Measurements from ENCODE around the gene TMEM150B. TPM values are rescaled to one million over a fixed set of nuclear protein-coding genes. Genes with fewer than 3 reads are reported as not detected.
A peak's percentile ranks its signal among the peaks of the same experiment; 100 is the strongest.

The TMEM150B gene
- polyA plus RNA-seq, 1 of the 3 experiments (the other 2 are of a cell fraction): not detected

DNA sequence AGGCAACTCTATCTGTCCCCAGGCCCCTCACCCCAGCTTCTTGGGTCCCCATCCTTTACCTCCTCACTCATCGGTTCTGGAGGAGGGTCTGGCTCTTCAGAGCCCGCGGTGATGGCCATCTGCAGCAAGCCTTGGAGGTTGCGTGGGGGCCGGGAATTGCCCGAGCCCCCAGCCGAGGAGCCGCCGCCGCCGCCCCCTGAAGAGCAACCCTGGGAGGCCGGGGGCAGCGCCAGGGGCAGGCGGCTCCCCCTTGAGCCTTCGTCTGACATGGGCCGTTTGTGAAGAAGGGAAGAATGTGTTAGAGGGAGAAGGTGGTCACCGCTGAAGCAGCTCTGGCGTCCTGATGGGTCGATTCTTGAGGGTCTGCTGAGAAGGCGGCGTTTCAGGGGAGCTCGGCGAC, 45.8 kb downstream of the TMEM150B start (continued):
- TF ChIP-seq RXRA (IDR thresholded peaks at IDR 0.05; ENCODE audit: borderline replicate concordance, low read depth): no peak

DNA sequence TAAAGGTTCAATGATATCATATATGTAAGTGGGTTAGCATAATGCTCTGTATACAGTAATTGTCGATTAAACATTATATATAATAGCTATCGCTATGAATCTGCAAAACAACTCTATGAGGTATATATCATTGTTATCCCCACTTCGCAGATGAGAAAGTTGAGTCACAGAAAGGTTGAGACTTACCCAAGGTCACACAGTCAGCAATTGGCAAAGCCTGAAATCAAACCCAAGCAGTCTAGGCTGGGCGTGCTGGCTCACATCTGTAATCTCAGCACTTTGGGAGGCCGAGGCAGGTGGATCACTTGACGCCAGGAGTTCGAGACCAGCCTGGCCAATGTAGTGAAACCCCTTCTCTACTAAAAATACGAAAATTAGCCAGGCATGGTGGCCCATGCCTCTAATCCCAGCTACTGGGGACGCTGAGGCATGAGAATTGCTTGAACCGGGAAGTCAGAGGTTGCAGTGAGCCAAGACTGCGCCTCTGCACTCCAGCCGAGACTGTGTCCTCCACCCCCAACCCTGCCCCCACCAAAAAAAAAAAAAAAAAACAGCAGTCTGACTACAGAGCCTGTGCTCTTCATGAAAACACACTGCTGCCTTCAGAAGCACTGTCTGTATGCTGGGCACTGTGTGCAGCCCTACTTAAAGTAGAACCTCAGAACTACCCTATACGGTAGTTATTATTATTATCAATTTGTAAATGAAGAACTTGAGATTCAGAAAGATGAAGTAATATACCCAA, 46.6 kb downstream of the TMEM150B start:
- Histone ChIP-seq H3K9me2 (no peaks in the 10 kb centered on the region), H2AFZ (ENCODE audit: low read depth) (no peak overlapping the region), H3K4me3 (ENCODE audit: low read depth in 2 of 2, low read length in 1 of 2) (peak overlapping the region; percentile 76 to 94; a peak in 3 of 4 replicates), H3K9ac (peak overlapping the region; percentile 73; the same call in 1 of the 2 replicates), H3F3A (replicated peaks; ENCODE audit: insufficient read depth) (peaks cover 13% of the 10 kb centered on the region), H3K79me2 (ENCODE audit: insufficient read depth) (peaks cover 6% of the 10 kb centered on the region; the same call in 1 of the 2 replicates), H4K20me1 (ENCODE audit: insufficient read depth) (no peaks in the 10 kb centered on the region), H3K4me2 (peak overlapping the region; percentile 83), H3K27ac (ENCODE audit: low read depth in 2 of 2, low read length in 1 of 2) (no peak overlapping the region; a peak in 2 of 4 replicates), H3K4me1 (ENCODE audit: control insufficient read depth in 1 of 2, insufficient read depth in 2 of 2, low read depth in 1 of 2, low read length in 1 of 2) (peaks cover 0 to 9% of the 10 kb centered on the region in 2 experiments; a peak in 1 of 4 replicates), H3K36me3 (replicated peaks in 1 of 2; ENCODE audit: control insufficient read depth in 1 of 2, insufficient read depth in 2 of 2, low read length in 1 of 2) (peaks cover 0 to 21% of the 10 kb centered on the region in 2 experiments), H3K9me3 (no peaks in the 10 kb centered on the region), H3K27me3 (ENCODE audit: insufficient read depth) (no peaks in the 10 kb centered on the region)
- no peak for DNase-seq
- 86% methylated on average over 10 of the region's 13 CpGs for WGBS (ENCODE audit: low lambda C conversion rate)
- ChIA-PET POLR2A (interaction anchor here (2.2 kb wide), 1 partner anchor 19 kb away, joined by 19 read pairs; the partner anchor contains the start of gene PPP6R1), CTCF (interaction anchor here (0.8 to 2.5 kb wide), 8 partner anchors 13 to 354 kb away, joined by 3 to 11 read pairs (median 6); partner anchors contain the start of genes PPP6R1 and TMEM238)
- TF ChIP-seq, protein P1, sequence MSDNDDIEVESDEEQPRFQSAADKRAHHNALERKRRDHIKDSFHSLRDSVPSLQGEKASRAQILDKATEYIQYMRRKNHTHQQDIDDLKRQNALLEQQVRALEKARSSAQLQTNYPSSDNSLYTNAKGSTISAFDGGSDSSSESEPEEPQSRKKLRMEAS (IDR thresholded peaks at IDR 0.05; ENCODE audit: low read depth): no peak
- TF ChIP-seq RAD21 (IDR thresholded peaks at IDR 0.05; ENCODE audit: low read length) (no peak), ELF1 (IDR thresholded peaks at IDR 0.05) (no peak), NRF1 (IDR thresholded peaks at IDR 0.05; ENCODE audit: low read depth, low read length) (no peak), FOXM1 (IDR thresholded peaks at IDR 0.05; ENCODE audit: low read depth) (no peak)
- TF ChIP-seq, protein P2, sequence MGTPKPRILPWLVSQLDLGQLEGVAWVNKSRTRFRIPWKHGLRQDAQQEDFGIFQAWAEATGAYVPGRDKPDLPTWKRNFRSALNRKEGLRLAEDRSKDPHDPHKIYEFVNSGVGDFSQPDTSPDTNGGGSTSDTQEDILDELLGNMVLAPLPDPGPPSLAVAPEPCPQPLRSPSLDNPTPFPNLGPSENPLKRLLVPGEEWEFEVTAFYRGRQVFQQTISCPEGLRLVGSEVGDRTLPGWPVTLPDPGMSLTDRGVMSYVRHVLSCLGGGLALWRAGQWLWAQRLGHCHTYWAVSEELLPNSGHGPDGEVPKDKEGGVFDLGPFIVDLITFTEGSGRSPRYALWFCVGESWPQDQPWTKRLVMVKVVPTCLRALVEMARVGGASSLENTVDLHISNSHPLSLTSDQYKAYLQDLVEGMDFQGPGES (IDR thresholded peaks at IDR 0.05; ENCODE audit: low read depth, low read length): no peak

DNA sequence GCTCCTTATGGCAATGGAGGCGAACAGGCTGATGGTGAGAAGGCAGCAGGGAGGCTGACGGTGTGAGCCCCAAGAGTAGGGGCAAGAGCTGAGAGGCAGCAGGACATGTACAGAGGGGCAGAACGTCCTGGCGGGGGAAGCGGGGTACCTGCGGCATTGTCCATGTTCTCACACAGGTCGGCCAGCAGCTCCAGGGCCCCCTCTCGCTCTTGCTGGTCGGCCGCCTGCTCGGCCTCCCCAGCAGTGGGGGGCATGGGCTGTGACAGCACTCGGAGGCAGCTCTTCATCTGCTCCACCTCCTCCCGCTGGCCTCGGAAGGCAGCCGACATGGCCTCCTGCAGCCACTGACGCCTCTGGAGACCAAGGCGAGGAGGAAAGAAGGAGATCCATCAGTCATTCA, 47.6 kb downstream of the TMEM150B start:
- Histone ChIP-seq H3K27ac (ENCODE audit: low read depth in 2 of 2, low read length in 1 of 2) (no peak overlapping the region), H3K4me1 (ENCODE audit: control insufficient read depth in 1 of 2, insufficient read depth in 2 of 2, low read depth in 1 of 2, low read length in 1 of 2) (peaks cover 0 to 4% of the 10 kb centered on the region in 2 experiments; a peak in 1 of 4 replicates), H3K4me2 (no peak overlapping the region), H4K20me1 (ENCODE audit: insufficient read depth) (no peaks in the 10 kb centered on the region), H3K79me2 (ENCODE audit: insufficient read depth) (peaks cover 6% of the 10 kb centered on the region; the same call in 1 of the 2 replicates), H3K9me3 (no peaks in the 10 kb centered on the region), H3F3A (replicated peaks; ENCODE audit: insufficient read depth) (peaks cover 13% of the 10 kb centered on the region), H3K36me3 (replicated peaks in 1 of 2; ENCODE audit: control insufficient read depth in 1 of 2, insufficient read depth in 2 of 2, low read length in 1 of 2) (peaks cover 0 to 24% of the 10 kb centered on the region in 2 experiments), H2AFZ (ENCODE audit: low read depth) (no peak overlapping the region), H3K9me2 (no peaks in the 10 kb centered on the region), H3K9ac (no peak overlapping the region), H3K4me3 (ENCODE audit: low read depth in 2 of 2, low read length in 1 of 2) (no peak overlapping the region), H3K27me3 (ENCODE audit: insufficient read depth) (no peaks in the 10 kb centered on the region)
- TF ChIP-seq, protein P3, sequence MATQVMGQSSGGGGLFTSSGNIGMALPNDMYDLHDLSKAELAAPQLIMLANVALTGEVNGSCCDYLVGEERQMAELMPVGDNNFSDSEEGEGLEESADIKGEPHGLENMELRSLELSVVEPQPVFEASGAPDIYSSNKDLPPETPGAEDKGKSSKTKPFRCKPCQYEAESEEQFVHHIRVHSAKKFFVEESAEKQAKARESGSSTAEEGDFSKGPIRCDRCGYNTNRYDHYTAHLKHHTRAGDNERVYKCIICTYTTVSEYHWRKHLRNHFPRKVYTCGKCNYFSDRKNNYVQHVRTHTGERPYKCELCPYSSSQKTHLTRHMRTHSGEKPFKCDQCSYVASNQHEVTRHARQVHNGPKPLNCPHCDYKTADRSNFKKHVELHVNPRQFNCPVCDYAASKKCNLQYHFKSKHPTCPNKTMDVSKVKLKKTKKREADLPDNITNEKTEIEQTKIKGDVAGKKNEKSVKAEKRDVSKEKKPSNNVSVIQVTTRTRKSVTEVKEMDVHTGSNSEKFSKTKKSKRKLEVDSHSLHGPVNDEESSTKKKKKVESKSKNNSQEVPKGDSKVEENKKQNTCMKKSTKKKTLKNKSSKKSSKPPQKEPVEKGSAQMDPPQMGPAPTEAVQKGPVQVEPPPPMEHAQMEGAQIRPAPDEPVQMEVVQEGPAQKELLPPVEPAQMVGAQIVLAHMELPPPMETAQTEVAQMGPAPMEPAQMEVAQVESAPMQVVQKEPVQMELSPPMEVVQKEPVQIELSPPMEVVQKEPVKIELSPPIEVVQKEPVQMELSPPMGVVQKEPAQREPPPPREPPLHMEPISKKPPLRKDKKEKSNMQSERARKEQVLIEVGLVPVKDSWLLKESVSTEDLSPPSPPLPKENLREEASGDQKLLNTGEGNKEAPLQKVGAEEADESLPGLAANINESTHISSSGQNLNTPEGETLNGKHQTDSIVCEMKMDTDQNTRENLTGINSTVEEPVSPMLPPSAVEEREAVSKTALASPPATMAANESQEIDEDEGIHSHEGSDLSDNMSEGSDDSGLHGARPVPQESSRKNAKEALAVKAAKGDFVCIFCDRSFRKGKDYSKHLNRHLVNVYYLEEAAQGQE (IDR thresholded peaks at IDR 0.05; ENCODE audit: low read depth, low read length): no peak
- TF ChIP-seq SIN3A (IDR thresholded peaks at IDR 0.05; ENCODE audit: borderline replicate concordance, low read depth, low read length) (no peak), JUND (IDR thresholded peaks at IDR 0.05) (no peak), FOXJ3 (CRISPR knock-in tag; IDR thresholded peaks at IDR 0.05) (no peak), FOXM1 (IDR thresholded peaks at IDR 0.05; ENCODE audit: low read depth) (no peak), TCF12 (IDR thresholded peaks at IDR 0.05) (no peak), EZH2phosphoT487 (IDR thresholded peaks at IDR 0.05; ENCODE audit: borderline replicate concordance, low read depth) (no peak), TEAD4 (IDR thresholded peaks at IDR 0.05; ENCODE audit: borderline replicate concordance, insufficient read depth) (no peak), CHD2 (IDR thresholded peaks at IDR 0.05; ENCODE audit: low read length, partially characterized antibody) (no peak), GATA2 (CRISPR knock-in tag; IDR thresholded peaks at IDR 0.05) (no peak), SMC3 (IDR thresholded peaks at IDR 0.05; ENCODE audit: low read depth, low read length) (no peak)
- TF ChIP-seq, protein P1 (IDR thresholded peaks at IDR 0.05; ENCODE audit: low read depth): no peak
- TF ChIP-seq, protein P4, sequence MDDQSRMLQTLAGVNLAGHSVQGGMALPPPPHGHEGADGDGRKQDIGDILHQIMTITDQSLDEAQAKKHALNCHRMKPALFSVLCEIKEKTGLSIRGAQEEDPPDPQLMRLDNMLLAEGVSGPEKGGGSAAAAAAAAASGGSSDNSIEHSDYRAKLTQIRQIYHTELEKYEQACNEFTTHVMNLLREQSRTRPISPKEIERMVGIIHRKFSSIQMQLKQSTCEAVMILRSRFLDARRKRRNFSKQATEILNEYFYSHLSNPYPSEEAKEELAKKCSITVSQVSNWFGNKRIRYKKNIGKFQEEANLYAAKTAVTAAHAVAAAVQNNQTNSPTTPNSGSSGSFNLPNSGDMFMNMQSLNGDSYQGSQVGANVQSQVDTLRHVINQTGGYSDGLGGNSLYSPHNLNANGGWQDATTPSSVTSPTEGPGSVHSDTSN (IDR thresholded peaks at IDR 0.05): no peak
- DNase-seq: no peak
- CTCF ChIA-PET: interaction anchor here (0.8 to 2.5 kb wide), 7 partner anchors 14 to 117 kb away, joined by 3 to 7 read pairs (median 5); partner anchors contain the start of genes PPP6R1 and TMEM238
- POLR2A ChIA-PET: no interaction called here
- 94% methylated on average over 16 of the region's 17 CpGs for WGBS (ENCODE audit: low lambda C conversion rate)
